SU-DHL-6 (cell line): ENCODE results near the gene HELT.
"Not testable (repeated sequence)": the region's sequence is repeated elsewhere in the genome, so short reads cannot be mapped to it uniquely, and the experiment has no call there.

Experiments
- H2AFZ ChIP-seq: fragments of 200-600 bp; sonication (generic); 2 replicates; pipeline ENCODE4 v1.6.1; 2014; ENCODE audit warnings: low read depth, mild to moderate bottlenecking, moderate library complexity, mixed read lengths, antibody characterized with exemption, low read length; ENCODE audit not compliant: severe bottlenecking
- H3F3A ChIP-seq: fragments of 200-600 bp; shearing (Covaris generic); 2 replicates; pipeline ENCODE4 v1.6.0; 2016; ENCODE audit warnings: antibody characterized with exemption, mild to moderate bottlenecking; ENCODE audit not compliant: insufficient read depth
- H3K27ac ChIP-seq: fragments of 200-600 bp; sonication (generic); 2 replicates; pipeline ENCODE4 v1.5.1; 2016; ENCODE audit warnings: low read depth, mild to moderate bottlenecking, low read length, moderate library complexity, mixed read lengths
- H3K27me3 ChIP-seq: fragments of 200-600 bp; sonication (generic), shearing (Covaris generic); 2 replicates; pipeline ENCODE4 v1.6.0; 2014; ENCODE audit warnings: mild to moderate bottlenecking, low read length
- H3K36me3 ChIP-seq: fragments of 200-600 bp; sonication (generic); 2 replicates; pipeline ENCODE4 v1.6.1; 2014; ENCODE audit warnings: mild to moderate bottlenecking, low read length, mixed read lengths
- H3K4me2 ChIP-seq: fragments of 300-600, 200-600 bp; shearing (Covaris generic), sonication (generic); 2 replicates; pipeline ENCODE4 v1.6.0; 2014; ENCODE audit warnings: low read length, low read depth, mild to moderate bottlenecking; ENCODE audit not compliant: poor library complexity, severe bottlenecking
- H3K4me3 ChIP-seq: fragments of 200-600 bp; sonication (generic); 2 replicates; pipeline ENCODE4 v1.5.1; 2014; ENCODE audit warnings: antibody characterized with exemption, low read length, mild to moderate bottlenecking, mixed read lengths; ENCODE audit not compliant: insufficient read depth, poor library complexity, severe bottlenecking
- H3K79me2 ChIP-seq: fragments of 200-600 bp; sonication (generic); 2 replicates; pipeline ENCODE4 v1.6.1; 2014; ENCODE audit warnings: mild to moderate bottlenecking, low read length, moderate library complexity; ENCODE audit not compliant: insufficient read depth
- H3K9ac ChIP-seq: fragments of 200-600 bp; sonication (generic); 2 replicates; pipeline ENCODE4 v1.7.0; 2014; ENCODE audit warnings: mild to moderate bottlenecking, low read length
- H3K9me2 ChIP-seq: fragments of 200-600 bp; sonication (generic); replicated peaks from 2 replicates; pipeline ENCODE4 v1.6.1; 2014; ENCODE audit warnings: low read length; ENCODE audit not compliant: insufficient read depth
- H3K9me3 ChIP-seq: fragments of 200-600 bp; sonication (generic); 2 replicates; pipeline ENCODE4 v1.6.1; 2014; ENCODE audit warnings: low read length, mixed read lengths; ENCODE audit not compliant: insufficient read depth
- H4K20me1 ChIP-seq: fragments of 200-600 bp; sonication (generic); 2 replicates; pipeline ENCODE4 v1.6.1; 2014; ENCODE audit warnings: low read depth, mild to moderate bottlenecking, antibody characterized with exemption, low read length, moderate library complexity, mixed read lengths
- EZH2phosphoT487 ChIP-seq: fragments of 200-600 bp; sonication (generic), shearing (Covaris generic); conservative IDR thresholded peaks from 2 replicates; pipeline ENCODE4 v1.6.1; 2018; ENCODE audit warnings: mild to moderate bottlenecking, antibody characterized with exemption, low read length, moderate library complexity, mixed read lengths
- TF ChIP-seq, protein P1 (sequence below): fragments of 200-600 bp; sonication (generic); IDR thresholded peaks from one replicate; pipeline ENCODE4 v1.5.1; 2017; ENCODE audit warnings: antibody characterized with exemption, mild to moderate bottlenecking, low read length, moderate library complexity; ENCODE audit not compliant: insufficient read depth, poor library complexity, severe bottlenecking

HELT gene

DNA sequence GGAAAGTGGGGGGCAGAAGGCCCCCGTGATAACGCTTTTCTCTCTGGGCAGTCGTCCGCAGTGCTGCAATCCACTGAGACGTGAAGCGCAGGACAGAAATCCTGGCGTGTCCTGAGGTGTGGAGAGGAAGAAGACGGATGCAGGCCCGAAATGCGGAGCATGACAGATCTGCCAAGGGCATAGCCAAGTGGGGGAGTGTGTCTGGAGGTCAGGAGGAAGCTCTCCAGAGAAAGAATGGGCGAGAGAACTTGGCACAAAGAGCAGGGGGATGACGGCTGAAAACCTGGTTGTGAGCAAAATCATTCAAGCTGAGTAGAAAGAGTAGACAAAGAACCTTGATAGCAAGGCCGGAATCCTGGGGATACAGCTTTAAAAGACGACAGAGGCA is 23.7 kb upstream of the HELT start:
- Histone ChIP-seq H3K79me2 (no peaks in the 10 kb centered on the region), H3K4me3 (no peak overlapping the region), H3K27me3 (no peaks in the 10 kb centered on the region), H2AFZ (no peak overlapping the region), H3K36me3 (no peaks in the 10 kb centered on the region), H3K27ac (no peak overlapping the region), H3K9me3 (no peaks in the 10 kb centered on the region), H3F3A (no peaks in the 10 kb centered on the region), H3K9me2 (no peaks in the 10 kb centered on the region), H3K4me2 (no peak overlapping the region), H3K9ac (no peak overlapping the region), H4K20me1 (no peaks in the 10 kb centered on the region)
- no peak for TF ChIP-seq EZH2phosphoT487
- TF ChIP-seq, protein P1, sequence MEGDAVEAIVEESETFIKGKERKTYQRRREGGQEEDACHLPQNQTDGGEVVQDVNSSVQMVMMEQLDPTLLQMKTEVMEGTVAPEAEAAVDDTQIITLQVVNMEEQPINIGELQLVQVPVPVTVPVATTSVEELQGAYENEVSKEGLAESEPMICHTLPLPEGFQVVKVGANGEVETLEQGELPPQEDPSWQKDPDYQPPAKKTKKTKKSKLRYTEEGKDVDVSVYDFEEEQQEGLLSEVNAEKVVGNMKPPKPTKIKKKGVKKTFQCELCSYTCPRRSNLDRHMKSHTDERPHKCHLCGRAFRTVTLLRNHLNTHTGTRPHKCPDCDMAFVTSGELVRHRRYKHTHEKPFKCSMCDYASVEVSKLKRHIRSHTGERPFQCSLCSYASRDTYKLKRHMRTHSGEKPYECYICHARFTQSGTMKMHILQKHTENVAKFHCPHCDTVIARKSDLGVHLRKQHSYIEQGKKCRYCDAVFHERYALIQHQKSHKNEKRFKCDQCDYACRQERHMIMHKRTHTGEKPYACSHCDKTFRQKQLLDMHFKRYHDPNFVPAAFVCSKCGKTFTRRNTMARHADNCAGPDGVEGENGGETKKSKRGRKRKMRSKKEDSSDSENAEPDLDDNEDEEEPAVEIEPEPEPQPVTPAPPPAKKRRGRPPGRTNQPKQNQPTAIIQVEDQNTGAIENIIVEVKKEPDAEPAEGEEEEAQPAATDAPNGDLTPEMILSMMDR = no peak

DNA sequence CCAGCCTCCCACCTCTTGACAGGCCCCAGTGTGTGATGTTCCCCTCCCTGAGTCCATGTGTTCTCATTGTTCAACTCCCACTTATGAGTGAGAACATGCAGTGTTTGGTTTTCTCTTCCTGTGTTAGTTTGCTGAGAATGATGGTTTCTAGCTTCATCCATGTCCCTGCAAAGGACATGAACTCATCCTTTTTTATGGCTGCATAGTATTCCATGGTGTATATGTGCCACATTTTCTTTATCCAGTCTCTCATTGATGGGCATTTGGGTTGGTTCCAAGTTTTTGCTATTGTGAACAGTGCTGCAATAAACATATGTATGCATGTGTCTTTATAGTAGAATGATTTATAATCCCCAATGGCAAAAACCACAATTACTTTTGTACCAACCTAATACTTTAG is 20.6 kb upstream of the HELT start:
- H3K9me2 ChIP-seq, H3K36me3 ChIP-seq, H3K9ac ChIP-seq, H3K4me2 ChIP-seq, H4K20me1 ChIP-seq, H3K27ac ChIP-seq, H3K4me3 ChIP-seq, H3K27me3 ChIP-seq, H3F3A ChIP-seq, H2AFZ ChIP-seq, H3K79me2 ChIP-seq, H3K9me3 ChIP-seq: not testable (repeated sequence)

DNA sequence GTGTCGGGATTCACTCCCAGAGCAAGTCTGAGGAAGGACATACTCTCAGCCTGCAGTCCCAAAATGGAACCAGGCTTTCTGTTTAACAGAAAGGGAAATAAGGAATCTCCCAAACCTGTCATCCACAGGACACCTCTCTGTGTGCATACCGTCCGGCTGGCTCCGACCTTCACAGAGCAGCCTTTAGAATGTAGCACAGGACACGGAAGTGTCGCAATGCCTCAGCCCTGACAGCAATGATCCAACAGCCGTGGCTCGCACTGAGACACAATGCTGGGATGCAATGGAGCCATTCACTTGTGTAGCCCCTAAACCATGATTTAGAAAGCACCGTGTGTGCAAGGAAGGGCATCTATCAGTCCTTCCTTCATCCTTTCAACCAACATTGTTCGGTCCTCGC is 15.5 kb upstream of the HELT start:
- no peak for TF ChIP-seq EZH2phosphoT487
- TF ChIP-seq, protein P1 = no peak
- H3K36me3 ChIP-seq = no peaks in the 10 kb centered on the region
- no peaks in the 10 kb centered on the region for H3K79me2 ChIP-seq
- H3K27me3 ChIP-seq = no peaks in the 10 kb centered on the region
- H3K9me2 ChIP-seq = no peaks in the 10 kb centered on the region
- H3K4me3 ChIP-seq = no peak overlapping the region
- H3K27ac ChIP-seq = no peak overlapping the region
- H3K9ac ChIP-seq = no peak overlapping the region
- no peaks in the 10 kb centered on the region for H3F3A ChIP-seq
- H2AFZ ChIP-seq = no peak overlapping the region
- no peak overlapping the region for H3K4me2 ChIP-seq
- H4K20me1 ChIP-seq = no peaks in the 10 kb centered on the region
- H3K9me3 ChIP-seq = no peaks in the 10 kb centered on the region

DNA sequence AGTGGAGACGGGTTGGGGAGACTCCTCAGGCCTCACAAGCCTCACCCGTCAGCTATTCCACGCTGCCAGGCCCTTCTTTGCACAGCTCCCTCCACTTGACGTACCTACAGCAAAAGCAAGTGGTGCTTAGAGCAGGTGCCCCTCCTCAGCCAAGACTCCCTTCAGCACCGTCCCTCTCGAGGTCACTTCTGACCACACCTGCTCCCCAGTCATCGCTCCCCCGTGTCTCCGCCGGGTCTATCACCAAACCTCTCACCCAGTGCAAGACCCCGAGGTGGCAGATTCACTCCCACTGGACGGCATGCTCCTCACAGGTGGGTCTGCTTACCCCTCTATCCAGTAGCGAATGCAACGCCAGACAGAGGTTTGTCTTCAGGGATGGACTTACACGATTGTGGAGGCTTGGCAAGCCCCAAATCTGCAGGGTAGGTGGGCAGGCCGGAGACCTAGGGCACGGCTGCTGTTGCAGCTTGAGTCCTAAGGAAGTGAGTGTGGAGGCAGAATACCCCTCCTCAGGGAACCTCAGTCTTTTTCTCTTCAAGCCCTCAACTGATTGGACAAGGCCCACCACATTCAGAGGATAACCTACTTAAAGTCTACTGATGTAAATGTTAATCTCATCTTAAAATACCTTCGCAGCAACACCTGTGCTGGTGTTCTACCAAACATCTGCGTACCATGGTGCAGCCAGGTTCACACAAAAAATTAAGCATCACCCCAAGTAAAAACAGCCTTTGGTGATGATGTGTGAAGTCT is 14.5 kb upstream of the HELT start:
- no peak overlapping the region for H3K4me3 ChIP-seq
- H3F3A ChIP-seq = no peaks in the 10 kb centered on the region
- no peaks in the 10 kb centered on the region for H4K20me1 ChIP-seq
- TF ChIP-seq, protein P1 = no peak
- H3K4me2 ChIP-seq = no peak overlapping the region
- H3K27me3 ChIP-seq = no peaks in the 10 kb centered on the region
- H2AFZ ChIP-seq = no peak overlapping the region
- H3K27ac ChIP-seq = no peak overlapping the region
- no peaks in the 10 kb centered on the region for H3K36me3 ChIP-seq
- no peaks in the 10 kb centered on the region for H3K9me2 ChIP-seq
- H3K9me3 ChIP-seq = no peaks in the 10 kb centered on the region
- H3K79me2 ChIP-seq = no peaks in the 10 kb centered on the region
- H3K9ac ChIP-seq = no peak overlapping the region
